ENCODE results near the gene KDF1.

DNA sequence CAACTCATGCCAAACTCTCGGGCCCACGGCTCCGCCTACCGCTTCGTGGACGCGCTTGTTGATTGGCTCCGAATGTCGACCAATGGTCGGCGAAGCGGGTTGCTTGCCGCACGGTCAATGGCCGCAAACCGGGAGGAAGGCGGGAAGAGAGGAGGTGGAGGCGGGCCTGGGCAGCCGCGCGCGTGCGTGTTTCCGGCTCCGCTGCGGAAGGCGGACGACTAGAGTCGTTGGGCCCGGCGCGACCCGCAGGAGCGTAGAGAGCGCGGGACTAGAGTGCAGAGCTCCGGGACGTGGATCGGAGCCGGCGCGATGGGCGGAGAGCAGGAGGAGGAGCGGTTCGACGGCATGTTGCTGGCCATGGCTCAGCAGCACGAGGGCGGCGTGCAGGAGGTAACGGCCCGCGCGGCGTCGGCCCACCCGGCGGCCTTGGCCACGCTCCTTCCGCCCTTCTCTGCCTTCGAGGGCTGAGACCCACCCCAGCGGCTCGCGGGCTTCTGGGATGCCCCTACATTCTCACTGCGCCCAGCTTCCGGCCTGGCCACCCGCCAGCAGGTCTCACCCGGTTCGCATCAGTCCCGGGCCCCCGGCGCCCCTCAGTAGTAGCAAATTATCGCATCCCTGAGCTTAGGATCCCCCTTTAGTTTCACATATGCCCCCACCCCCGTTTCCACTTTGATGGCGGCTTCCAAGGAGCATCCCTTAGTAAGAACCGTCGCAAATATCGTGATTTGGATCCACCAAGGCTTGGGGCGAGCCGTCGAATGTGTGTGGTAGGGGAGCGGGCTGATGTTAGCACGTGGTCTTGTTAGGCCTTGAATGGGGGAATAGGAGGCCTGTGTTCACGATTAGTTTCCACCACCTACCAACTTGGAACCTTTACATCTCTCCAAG is 38.5 kb downstream of the KDF1 start, which contains the start of gene NUDC:
- TF ChIP-seq, protein P1, sequence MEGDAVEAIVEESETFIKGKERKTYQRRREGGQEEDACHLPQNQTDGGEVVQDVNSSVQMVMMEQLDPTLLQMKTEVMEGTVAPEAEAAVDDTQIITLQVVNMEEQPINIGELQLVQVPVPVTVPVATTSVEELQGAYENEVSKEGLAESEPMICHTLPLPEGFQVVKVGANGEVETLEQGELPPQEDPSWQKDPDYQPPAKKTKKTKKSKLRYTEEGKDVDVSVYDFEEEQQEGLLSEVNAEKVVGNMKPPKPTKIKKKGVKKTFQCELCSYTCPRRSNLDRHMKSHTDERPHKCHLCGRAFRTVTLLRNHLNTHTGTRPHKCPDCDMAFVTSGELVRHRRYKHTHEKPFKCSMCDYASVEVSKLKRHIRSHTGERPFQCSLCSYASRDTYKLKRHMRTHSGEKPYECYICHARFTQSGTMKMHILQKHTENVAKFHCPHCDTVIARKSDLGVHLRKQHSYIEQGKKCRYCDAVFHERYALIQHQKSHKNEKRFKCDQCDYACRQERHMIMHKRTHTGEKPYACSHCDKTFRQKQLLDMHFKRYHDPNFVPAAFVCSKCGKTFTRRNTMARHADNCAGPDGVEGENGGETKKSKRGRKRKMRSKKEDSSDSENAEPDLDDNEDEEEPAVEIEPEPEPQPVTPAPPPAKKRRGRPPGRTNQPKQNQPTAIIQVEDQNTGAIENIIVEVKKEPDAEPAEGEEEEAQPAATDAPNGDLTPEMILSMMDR (conservative IDR thresholded peaks at IDR 0.05 in 1 of 2, IDR thresholded peaks at IDR 0.05 in 1 of 2; ENCODE audit: low read depth in 1 of 2, low read length in 2 of 2): no peak
- no peak for TF ChIP-seq EZH2 (IDR thresholded peaks at IDR 0.05; ENCODE audit: low read length, missing control alignments)

Data from fibroblast of lung (primary cell).